Stimulated activated CD8-positive, alpha-beta memory T cell treated with anti-CD3 and anti-CD28 coated beads, Interleukin-7, amount 100 ng/mL, for 48 hours (primary cell): ENCODE measurements around the gene VWA8.
"Not testable (repeated sequence)": the region's sequence is repeated elsewhere in the genome, so short reads cannot be mapped to it uniquely, and the experiment has no call there.

Source experiments
- DNase-seq, 2 donors: peaks; one replicate each; pipeline ENCODE4 v3.0.0-alpha.2; 2020; ENCODE audit warnings: low read depth in 1 of 2; ENCODE audit errors: extremely low read depth in 1 of 2

Gene VWA8

GRCh38 chr13:41756198-41756880, 204.6 kb downstream of the VWA8 start:
- no peak for DNase-seq

GRCh38 chr13:41751734-41752445, 209.0 kb downstream of the VWA8 start:
- no peak for DNase-seq

DNA sequence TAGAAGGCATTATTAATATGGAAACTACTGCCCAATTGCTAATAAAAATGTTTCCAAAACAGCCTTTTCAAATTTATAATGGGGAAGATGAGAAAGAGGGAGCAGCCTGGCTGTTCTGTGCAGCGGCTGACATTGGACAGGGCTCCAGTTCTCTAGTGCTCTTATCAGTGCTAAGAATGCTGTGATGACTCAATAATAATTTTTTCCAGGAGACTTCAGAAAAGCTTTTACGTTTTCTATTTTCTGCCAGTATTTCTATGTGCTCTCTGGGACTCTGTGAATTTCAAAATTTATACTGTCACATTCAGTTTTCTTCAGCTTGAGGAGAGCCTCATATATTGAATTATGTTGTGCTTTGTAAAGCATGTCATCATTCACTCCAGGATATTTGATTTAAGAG, 209.6 kb downstream of the VWA8 start:
- no peak for DNase-seq

DNA sequence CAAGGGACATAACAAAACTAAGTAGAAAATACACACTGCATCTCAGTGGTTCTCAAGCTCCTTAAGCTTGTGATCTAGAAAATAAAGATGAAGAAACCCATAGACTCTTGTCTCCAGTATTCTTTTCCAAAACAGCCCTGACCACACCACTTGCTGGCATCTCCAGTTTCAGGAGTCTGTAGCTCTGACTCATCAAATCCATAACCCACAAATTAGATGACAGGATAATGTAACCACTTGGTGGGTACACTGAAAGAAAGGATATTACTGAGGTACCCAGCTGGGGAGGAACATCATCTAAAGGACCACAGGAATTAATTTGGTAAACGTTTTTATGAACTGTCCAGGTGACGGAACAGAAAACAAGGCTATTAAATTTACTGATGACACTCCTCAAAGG, 214.7 kb downstream of the VWA8 start:
- DNase-seq, result no peak

DNA sequence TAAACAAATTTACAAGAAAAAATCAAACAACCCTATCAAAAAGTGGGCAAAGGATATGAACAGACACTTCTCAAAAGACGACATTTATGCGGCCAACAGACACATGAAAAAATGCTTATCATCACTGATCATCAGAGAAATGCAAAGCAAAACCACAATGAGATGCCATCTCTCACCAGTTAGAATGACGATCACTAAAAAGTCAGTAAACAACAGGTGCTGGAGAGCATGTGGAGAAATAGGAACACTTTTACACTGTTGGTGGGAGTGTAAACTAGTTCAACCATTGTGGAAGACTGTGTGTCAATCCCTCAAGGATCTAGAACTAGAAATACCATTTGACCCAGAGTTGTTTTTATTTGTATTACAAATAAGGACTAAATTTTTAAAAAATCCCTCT, 215.4 kb downstream of the VWA8 start:
- not testable (repeated sequence) for DNase-seq

DNA sequence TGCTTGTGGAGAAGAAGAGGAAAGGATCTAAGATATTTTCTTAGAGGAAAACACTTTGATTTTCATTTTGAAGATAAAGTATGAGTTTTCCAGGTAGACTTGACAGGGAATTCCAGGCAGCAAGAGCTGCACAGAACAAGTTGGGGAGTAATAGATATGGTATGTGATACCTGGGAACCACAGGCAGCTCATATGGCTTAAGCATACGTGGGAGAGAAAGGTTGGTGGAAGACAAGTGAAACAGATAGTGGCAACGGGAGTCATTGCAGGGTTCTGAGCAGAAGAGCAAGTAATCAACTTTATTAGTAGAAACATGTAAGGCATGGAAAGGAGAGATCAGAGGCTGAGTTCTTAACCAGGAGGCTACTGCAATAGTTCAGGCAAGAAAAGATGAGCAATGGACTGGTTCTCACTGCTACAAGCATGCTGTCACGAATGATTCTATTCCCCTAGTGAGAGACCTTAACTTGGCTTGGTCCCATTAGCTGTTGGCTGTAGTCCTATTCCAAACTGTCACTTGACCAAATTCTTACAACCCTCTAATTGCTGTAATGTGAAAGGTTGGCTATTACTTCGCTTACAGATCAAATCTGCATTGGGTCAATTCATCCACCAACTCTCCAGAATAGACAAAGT, 217.9 kb downstream of the VWA8 start:
- no peak for DNase-seq

DNA sequence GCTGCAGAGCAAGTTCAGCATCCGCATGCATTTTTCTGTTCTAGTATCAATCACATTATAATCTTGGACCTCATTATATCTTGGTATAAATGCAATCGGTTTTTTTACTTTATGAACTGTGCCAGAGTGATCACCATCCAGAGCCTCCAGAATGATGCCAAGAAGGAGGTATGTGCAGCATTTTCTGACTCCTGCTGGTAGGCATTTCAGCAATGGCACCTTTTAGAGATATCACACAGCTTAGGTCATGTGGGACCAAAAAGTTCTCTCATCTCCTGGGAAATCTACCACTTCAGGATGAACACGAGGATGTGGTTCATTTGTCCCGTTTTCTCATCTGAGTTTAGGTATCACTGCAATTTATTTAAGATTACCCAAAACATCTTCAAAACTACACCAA, 220.4 kb downstream of the VWA8 start:
- DNase-seq, result no peak

DNA sequence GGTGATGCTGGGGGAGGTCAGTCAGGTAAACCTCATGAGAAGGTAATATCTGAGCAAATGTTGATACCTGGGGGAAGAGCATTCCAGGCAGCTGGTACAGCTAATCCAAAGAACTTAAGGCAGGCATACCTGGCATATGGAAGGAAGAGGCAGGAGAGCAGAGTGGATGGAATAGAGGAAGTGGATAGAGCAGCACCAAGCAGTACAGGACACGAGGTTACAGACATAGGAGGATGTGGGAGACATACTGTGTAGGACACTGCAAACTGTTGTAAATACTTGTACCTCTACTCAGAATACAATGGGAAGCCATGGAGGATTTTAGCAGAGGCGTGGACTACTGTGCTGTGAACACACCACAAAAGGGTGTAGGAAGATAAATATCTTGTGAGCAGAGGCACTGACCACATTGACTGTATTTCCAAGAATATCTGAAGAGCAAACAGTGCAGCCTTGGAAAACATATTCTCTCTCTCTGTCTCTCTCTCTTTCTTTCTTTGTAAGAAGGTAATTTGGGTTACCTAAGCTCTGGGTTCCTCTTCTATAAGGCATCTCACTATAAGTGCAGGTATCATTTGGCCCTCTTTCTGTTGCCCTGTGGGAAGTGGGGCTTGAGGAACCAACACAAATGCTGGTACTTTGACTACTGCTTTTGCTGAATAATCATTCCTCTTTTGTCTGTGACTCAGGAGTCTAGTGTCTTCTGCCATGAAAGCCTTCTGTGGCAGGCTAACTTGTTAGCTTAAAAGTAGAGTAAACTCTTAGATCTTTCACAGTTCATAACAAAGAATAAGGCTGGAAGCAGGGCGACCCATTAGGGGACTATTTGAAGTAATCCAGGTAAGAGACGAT, 238.0 kb downstream of the VWA8 start:
- DNase-seq, result no peak

- DNase-seq, result no peak
Observed at GRCh38 chr13:41720839-41721561, 239.9 kb downstream of the VWA8 start.

DNA sequence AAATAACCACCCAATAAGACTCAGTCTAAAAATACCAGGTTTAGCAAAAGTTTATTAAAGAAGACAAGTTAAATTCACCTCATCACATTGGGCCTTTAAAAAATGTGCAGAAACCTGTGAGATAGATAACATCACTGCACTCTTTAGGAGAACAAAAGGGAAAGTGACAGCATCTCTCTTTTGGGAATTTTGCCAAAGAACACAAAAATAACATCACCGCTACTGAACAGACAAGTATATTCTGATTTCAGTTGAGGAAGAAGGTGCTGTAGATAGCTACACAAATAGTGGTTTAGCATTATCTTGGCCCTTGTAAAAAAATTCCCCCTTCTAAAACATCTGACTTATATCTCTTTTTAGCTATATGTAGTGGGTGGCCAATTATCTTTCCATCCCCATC, 244.7 kb downstream of the VWA8 start:
- no peak for DNase-seq

GRCh38 chr13:41713405-41713804, 247.5 kb downstream of the VWA8 start:
- DNase-seq, result no peak

- no peak for DNase-seq
Observed at GRCh38 chr13:41710771-41711170, 250.1 kb downstream of the VWA8 start.

GRCh38 chr13:41709511-41709910, 251.4 kb downstream of the VWA8 start:
- no peak for DNase-seq

DNA sequence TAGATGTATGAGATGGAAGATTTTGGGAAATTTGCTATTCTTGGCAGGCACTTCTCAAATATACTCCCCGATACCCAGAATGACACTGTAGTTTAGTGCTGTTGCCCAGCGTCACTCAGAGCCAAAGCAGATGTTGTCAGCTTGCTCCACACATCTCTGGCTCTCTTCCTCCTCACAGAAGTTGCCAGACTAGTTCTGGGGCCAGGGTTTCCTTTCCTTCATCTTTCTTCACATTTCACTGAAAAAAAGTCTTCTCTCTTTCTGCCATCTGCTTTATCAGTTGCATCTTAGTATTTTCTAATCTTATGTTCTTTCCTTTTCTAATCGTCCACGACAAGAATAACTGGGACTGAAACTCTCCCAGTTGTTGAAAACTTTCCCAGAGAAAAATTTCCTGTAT, 252.2 kb downstream of the VWA8 start:
- DNase-seq, result no peak

DNA sequence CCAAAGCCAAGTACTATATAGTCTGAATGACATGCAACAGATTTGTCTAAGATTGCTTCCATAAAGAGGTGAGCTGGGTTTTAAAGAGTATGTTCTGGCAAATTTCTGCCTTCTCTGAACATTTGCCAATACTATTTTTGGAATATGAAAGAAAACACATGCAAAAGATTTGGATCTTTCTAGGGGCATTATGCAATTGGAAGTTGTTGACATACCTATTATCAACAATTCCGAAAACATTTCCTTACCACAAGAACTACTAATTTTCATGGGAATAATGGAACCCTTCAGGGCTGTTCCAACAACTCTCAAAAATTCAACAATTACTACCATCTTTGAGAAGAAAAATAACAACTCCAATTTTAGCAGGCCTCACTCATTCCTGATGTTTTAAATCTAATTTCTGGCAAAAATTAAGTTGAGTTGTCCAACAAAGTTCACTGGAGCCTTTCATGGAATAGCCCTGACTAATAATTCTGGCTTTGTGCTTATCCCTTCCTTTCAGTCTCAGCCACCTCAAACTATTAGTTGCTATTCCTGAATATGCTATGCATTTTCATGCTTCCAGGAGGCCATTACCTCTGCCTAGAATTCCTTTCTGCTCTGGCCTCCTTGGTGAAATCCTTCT, 253.6 kb downstream of the VWA8 start:
- DNase-seq, result no peak

DNA sequence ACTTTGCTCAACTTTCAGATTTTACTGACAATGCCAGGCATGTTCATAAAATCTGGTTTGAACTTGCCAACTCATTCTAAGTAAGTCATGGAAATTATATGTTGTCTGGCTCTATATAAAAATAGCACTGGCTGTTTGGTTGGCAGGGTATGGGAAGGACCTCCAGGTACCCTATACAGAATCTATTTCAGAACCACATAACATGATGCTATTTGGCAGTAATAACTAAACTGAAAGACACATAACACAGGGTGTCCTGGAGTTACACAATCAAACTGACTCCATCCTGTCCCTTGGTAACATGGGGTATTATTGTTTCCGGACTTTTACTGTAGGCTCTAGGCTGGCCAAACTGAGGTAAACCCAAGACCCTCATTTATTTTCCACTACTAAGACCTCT, 254.8 kb downstream of the VWA8 start:
- no peak for DNase-seq

DNA sequence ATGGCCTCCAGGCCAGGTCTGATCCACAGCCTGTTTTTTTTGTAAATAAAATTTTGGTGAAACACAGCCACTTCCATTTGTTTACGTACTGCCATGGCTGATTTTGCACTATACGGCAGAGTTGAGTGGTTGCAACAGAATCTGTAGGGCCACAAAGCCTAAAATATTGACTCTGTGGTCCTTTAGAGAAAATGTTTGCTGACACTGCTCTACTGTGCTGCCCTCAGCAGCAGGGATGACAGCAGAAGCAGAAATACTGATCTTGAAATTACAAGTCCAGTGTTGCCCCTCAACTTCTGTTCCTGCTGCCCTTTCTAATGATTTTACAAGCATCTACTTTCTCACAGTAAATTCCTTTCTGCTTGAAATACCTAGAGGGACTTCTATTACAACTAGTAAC, 258.4 kb downstream of the VWA8 start:
- no peak for DNase-seq

DNA sequence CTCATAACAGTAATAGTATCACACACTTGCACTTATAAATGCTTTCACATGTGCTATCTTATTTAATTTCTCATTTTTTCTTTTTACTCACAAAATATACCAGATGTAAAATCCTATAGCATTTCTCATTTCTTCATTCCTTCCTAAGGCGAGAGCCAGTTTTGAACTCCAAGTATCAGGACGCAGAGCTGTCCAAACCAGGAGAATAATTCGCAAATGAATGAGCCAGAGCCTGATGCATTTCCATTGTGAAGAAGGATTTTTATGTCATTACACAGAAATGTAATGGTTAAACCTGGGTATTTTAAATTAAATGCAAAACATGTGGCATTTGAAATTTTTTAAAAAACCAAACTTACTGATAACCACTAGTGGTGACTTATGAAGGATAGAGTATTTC, 259.2 kb downstream of the VWA8 start:
- no peak for DNase-seq

GRCh38 chr13:41700790-41701310, 260.1 kb downstream of the VWA8 start:
- no peak for DNase-seq

- DNase-seq, result no peak
Observed at GRCh38 chr13:41699759-41700158, 261.1 kb downstream of the VWA8 start.
